Stimulated activated CD4-positive, alpha-beta T cell treated with anti-CD3 and anti-CD28 coated beads, Interleukin-12 subunit alpha, Interleukin-12 subunit beta, amount 100 ng/mL, for 4 hours (primary cell): ENCODE data around the gene DCTN4.

Experiments used
- DNase-seq: peaks from one replicate; pipeline ENCODE4 v3.0.0-alpha.2; 2020

Gene DCTN4

DNA sequence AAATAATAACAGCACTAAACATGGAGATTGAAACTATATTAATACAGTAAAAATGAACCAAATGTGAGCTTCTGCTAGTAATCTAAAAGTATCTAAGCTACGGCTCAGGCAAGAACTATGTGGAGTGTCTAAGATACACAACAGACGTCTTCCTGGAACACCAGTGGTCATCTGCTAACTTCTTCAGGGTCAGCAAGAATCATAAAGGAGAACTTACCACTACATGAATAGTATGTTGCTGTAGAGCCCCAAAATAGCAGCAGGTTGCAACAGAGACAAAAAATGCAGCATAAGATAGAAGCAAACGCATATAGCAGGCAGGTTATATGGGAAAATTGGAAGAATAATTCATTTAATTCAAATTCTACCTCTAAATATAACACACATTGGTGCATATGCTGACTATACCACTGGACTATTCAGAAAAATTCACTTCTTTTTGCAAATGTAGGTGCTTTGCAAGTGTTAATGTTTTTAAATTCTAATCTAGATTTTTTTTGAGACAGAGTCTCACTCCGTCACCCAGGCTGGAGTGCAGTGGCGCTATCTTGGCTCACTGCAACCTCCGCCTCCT, 27.1 kb downstream of the DCTN4 start:
- no peak for DNase-seq

DNA sequence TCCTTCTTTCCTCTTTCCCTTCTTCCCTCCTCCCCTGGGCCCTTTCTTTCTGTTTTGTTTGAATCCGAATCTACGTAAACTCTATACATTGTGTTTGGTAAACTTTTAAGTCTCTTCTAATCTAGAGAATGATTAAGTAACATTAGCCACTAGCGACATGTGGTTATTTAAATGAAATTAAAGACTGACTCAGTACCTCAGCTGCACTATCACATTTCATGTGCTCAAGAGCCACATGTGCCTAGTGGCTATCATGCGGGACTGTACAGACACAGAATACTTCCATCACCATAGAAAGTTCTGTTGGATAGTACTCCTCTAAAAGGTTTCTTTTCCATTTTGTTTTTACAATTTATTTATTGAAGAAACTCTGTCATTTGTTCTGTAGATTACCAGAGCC, 29.0 kb downstream of the DCTN4 start:
- DNase-seq, result no peak

DNA sequence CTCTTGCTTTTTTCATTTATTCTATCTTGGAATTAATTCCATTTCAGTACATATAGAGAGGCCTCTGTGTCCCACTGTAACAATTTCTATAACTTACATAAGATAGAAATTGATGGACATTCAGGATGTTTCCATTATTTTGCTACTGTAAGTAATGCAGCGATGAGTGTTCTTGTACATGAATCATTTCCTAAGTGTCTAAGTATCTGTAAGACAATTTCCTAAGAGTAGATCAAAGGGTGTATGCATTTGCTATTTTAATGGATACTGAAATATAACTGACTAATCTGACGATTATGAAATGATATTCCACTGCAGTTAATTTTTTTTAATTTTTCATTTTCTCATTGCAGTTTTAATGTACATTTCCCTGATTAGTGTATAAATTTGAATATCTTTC, 35.0 kb downstream of the DCTN4 start:
- DNase-seq, result no peak

GRCh38 chr5:150710165-150710564, 48.7 kb downstream of the DCTN4 start:
- DNase-seq, result no peak

DNA sequence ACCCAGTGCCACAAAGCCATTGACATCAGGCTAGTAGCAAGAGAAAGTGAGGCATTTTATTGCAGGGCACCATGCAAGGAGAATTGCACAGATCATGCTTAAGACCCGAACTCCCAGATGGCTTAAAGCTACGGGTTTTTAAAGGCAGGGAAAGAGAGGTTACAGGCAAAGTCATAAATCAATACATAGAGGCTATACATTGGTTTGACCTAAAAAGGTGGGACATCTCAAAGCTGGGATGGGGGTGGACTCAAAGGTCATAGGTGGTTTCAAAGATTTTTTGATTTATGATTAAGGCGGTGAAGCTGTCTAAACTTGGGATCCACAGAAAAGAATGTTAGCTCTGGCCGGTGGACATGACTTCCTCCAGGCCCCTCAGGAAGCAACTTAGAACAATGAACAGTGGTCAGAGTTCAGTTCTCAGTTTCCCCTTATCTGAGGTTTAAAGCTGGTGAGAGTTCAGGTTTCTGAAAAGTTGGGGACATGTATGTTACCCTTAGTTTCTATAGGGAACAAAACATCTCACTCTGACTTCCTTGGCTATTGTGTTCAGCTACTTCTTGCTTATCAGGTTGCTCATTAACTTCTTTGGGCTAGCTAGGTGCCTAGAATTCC, 51.9 kb downstream of the DCTN4 start:
- no peak for DNase-seq

GRCh38 chr5:150703762-150704161, 55.1 kb downstream of the DCTN4 start:
- DNase-seq, result no peak

DNA sequence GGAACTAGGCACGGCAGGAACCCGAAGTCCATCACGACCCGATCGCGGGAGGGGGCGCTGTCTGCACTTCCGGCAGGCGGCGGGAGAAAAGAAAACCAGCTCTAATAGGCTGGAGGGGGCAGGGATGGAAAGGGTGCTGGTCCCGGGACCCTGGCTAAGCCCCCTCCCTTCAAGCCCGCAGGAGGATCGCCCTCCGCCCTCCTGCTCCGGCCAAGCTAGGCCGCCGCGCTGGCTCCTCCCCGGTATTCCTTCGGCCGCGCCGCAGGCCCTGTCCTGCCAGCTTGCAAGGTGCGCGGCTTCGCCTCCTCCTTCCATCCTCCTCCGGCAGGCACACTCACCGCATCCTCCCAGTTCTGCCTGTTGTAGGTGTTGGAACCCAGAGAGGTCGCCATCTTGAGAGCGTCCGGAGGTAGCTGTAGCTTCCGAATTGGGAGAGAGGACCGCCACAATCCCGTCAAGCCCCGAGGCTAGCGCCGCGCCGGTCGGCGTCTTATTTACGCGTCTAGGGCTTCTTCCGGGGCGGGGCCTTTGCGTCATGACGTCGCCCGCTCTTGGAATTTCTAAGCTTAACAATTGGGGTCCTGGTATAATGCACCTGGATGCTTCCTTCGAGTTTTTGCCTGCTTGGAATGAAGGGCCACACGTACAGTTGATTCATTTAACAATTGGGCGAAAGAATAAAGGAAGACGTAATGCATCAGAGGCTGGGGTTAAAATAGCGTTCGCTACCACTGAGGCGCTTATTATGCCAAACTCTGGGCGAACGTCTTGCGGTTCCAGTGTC, 58.0 kb downstream of the DCTN4 start, which contains the start of gene RBM22:
Gene RBM22, minus strand, starts transcription at position 469 of the 784 bp plus-strand sequence. Its CDS starts 77 bp downstream, at position 392.
- DNase-seq, result peak; percentile 88

DNA sequence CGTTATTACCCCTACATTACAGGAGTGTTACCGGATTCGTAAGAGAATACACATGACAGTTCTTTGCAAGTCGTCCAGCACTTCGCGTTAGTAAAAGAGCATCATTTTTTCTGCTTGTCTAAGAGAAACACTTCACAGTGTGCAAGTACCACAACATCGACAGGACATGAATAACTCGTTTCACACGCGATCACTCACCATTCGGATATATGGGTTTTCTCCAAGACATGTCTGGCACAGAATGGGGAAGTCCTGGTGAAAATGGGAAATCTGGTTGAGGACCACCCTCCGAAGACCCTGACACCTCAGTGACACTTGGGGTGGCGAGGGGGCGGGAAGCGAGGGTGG, 58.6 kb downstream of the DCTN4 start:
- DNase-seq, result no peak

GRCh38 chr5:150694612-150695011, 64.2 kb downstream of the DCTN4 start:
- no peak for DNase-seq

DNA sequence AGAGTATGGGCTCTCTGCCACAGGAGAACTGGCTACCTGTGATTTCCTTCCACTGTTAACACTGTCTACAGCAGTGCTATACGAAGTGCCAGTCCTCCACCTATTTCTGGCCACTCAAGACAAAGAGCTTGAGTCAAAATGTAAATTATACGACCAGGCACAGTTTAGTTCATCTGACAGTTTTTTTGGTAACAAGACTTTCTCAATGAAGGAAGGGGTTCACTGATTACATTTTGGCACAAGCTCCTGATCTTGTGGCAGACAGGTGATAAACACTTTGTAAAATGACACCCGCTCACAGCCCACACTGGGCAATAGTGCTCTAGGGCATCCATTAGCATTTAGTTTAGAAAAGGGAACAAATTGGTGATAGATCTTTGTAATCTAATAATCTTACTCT, 66.5 kb downstream of the DCTN4 start:
- DNase-seq, result no peak

DNA sequence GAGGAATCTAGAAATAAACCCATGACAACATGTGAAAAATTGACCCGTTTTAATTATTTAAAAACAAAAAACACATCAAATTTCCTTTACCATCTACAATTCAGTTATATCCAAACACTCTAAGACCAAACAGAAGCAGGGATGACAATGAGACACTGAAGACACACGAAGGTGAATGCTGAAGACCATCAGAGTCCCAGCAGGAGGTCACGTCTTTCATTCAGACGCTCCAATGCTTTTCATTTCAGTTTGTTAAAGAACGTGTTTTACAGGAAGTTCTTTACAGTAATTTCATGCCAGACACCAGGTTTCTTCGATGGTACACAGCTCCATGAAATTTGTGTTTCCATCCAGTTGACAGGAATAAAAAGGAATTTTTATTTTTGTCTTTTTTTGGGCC, 68.1 kb downstream of the DCTN4 start:
- no peak for DNase-seq

DNA sequence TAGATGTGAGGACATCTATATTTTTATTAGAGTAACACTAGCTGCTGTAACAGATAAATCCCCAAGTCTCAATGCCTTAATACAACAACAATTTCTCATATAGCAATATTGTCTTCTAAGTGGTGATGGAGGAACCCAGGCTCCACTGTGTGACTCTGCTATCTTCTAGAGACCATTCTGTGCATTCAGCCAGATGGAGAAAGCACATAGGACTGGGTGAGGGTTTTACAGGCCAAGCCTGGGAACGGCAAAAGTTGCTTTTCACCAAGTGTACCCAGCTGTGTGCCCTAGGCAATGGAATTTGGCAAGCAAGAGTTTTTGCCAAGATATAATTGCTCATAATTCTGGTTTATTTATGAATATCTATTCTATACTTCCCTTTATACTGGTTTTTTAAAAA, 69.7 kb downstream of the DCTN4 start:
- DNase-seq, result no peak

DNA sequence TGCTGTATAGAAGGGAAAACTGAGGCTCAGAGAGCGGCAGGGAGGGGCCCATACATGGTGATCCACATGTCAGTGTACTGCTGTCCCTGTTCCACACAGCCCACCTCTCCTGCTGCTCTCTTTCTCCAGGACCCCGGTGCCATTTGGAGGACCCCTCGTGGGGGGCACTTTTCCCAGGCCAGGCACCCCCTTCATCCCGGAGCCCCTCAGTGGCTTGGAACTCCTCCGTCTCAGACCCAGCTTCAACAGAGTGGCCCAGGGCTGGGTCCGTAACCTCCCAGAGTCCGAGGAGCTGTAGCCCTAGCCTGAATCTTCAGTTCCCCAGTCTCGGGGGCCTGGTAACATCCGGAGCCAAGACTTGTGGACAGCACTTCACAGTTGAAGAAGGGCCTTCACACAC, 82.2 kb downstream of the DCTN4 start:
- DNase-seq, result no peak

GRCh38 chr5:150675069-150675468, 83.7 kb downstream of the DCTN4 start:
- no peak for DNase-seq

GRCh38 chr5:150674341-150674821, 84.4 kb downstream of the DCTN4 start:
- no peak for DNase-seq

GRCh38 chr5:150672884-150673275, 85.9 kb downstream of the DCTN4 start:
- no peak for DNase-seq

GRCh38 chr5:150672237-150672883, 86.5 kb downstream of the DCTN4 start:
- DNase-seq, result peak; percentile 13

GRCh38 chr5:150671509-150672236, 87.1 kb downstream of the DCTN4 start:
- DNase-seq, result peak; percentile 19

DNA sequence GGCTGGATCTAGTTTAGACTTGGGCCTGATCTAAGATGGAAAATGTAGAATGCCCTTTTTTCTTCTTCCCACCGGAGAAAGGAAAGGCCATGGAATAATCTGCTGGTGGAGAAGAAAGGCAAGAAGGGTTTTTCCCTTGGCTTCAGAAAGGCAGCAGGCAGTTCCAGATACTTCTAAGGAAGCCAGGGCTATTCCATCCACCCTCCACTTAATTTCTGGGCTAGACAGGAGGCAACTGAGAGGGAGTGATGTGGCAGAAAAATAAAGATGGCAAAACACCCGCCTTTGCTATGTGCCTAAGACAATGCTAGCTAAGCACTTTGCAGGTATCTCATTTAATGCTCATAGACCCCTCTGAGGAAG, 87.9 kb downstream of the DCTN4 start:
- DNase-seq, result no peak

GRCh38 chr5:150670275-150670947, 88.4 kb downstream of the DCTN4 start:
- DNase-seq, result no peak

- DNase-seq, result no peak
Measured at GRCh38 chr5:150665044-150665443, 93.8 kb downstream of the DCTN4 start.

DNA sequence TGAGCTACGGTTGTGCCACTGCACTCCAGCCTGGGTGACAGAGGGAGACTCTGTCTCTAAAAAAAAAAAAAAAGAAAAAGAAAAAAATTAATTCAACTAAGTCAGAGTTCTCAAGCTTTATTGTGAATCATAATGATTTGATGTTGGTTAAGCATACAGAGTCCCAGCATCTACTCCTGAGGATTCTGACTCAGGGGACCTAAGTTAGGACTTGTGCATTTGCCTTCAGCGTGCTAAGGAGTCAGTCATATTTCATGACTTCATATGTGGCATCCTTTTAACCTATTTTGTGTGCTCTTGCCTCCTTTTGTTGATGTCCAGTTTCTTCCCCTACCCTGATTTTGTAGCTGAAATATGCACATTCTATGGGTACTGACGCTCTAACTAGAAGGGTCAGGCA, 94.9 kb downstream of the DCTN4 start:
- DNase-seq, result no peak
